Measurements from ENCODE around the gene USP25. TPM values are rescaled to one million over a fixed set of nuclear protein-coding genes. Genes with fewer than 3 reads are reported as not detected.

USP25 gene
- total RNA-seq: 10 to 100 TPM; 67.0 to 95.4 (median 76.4) TPM
- total RNA-seq (2013): 128 TPM

GRCh38 chr21:15729674-15730483 is at the start of gene USP25:
TSS of gene USP25 (plus strand) at chr21:15729982. CDS start at chr21:15730394, 412 bp downstream.
- H3K9me3 ChIP-seq (ENCODE audit: control insufficient read depth, insufficient read depth, low read length): no peaks in the 10 kb centered on the region
- H3K27me3 Mint-ChIP-seq (ENCODE audit: low read depth in 2 of 2): peaks cover 0 to 3% of the 10 kb centered on the region in 2 donors
- H3K4me1 ChIP-seq (ENCODE audit: control insufficient read depth, insufficient read depth, low read length): peaks cover 15% of the 10 kb centered on the region
- peak within 1 kb of the TSS; percentile 91 to 93 for H3K27ac Mint-ChIP-seq
- no peaks in the 10 kb centered on the region for H3K27me3 ChIP-seq (ENCODE audit: control insufficient read depth, insufficient read depth, low read length)
- H3K36me3 Mint-ChIP-seq: no peaks in the 10 kb centered on the region
- no peaks in the 10 kb centered on the region for H3K9me3 Mint-ChIP-seq
- H3K27ac ChIP-seq (ENCODE audit: low read length): peak within 1 kb of the TSS; percentile 80
- peak; percentile 79 to 93 for DNase-seq
- TF ChIP-seq CTCF (IDR thresholded peaks at IDR 0.05): no peak
- H3K4me3 ChIP-seq (ENCODE audit: low read length): peak within 1 kb of the TSS; percentile 63
- H3K4me3 Mint-ChIP-seq: peak within 1 kb of the TSS; percentile 95
- intact Hi-C loops (cut with micrococcal nuclease): loop anchor here (2.0 to 10.0 kb wide), 7 partner anchors 37 to 1348 kb away; partner anchors contain the start of genes HSPA13 and NRIP1
- H3K36me3 ChIP-seq (ENCODE audit: control insufficient read depth, insufficient read depth, low read length): no peaks in the 10 kb centered on the region
- WGBS (ENCODE audit: insufficient coverage): under 1% methylated on average over 109 of the region's 123 CpGs
- peak; percentile 81 to 94 (median 83) for ATAC-seq
- peaks cover 30 to 42% of the 10 kb centered on the region in 2 donors for H3K4me1 Mint-ChIP-seq

GRCh38 chr21:15682186-15682895 is 47.4 kb upstream of the USP25 start:
- Mint-ChIP-seq H3K4me3 (no peak overlapping the region), H3K27ac (peak overlapping the region; percentile 0 to 3), H3K4me1 (peaks cover 7 to 9% of the 10 kb centered on the region in 2 donors), H3K36me3 (no peaks in the 10 kb centered on the region), H3K27me3 (ENCODE audit: low read depth in 2 of 2) (peaks cover 8 to 14% of the 10 kb centered on the region in 2 donors), H3K9me3 (no peaks in the 10 kb centered on the region)
- Histone ChIP-seq H3K4me3 (ENCODE audit: low read length) (no peak overlapping the region), H3K27ac (ENCODE audit: low read length) (no peak overlapping the region), H3K36me3 (ENCODE audit: control insufficient read depth, insufficient read depth, low read length) (no peaks in the 10 kb centered on the region), H3K9me3 (ENCODE audit: control insufficient read depth, insufficient read depth, low read length) (no peaks in the 10 kb centered on the region), H3K27me3 (ENCODE audit: control insufficient read depth, insufficient read depth, low read length) (no peaks in the 10 kb centered on the region), H3K4me1 (ENCODE audit: control insufficient read depth, insufficient read depth, low read length) (peaks cover 4% of the 10 kb centered on the region)
- 62% methylated on average over 5 of the region's 6 CpGs for WGBS (ENCODE audit: insufficient coverage)
- intact Hi-C loops (cut with micrococcal nuclease): no loop called here
- no peak for TF ChIP-seq CTCF (IDR thresholded peaks at IDR 0.05)
- peak in 1 of 2 donors; percentile 10 for DNase-seq
- peak in 2 of 3 donors; percentile 67 to 70 for ATAC-seq

GRCh38 chr21:15682977-15683376 is 46.8 kb upstream of the USP25 start:
- ATAC-seq (no peak), DNase-seq (no peak)
- Histone ChIP-seq H3K4me3 (ENCODE audit: low read length) (no peak overlapping the region), H3K27me3 (ENCODE audit: control insufficient read depth, insufficient read depth, low read length) (no peaks in the 10 kb centered on the region), H3K27ac (ENCODE audit: low read length) (no peak overlapping the region), H3K9me3 (ENCODE audit: control insufficient read depth, insufficient read depth, low read length) (no peaks in the 10 kb centered on the region), H3K36me3 (ENCODE audit: control insufficient read depth, insufficient read depth, low read length) (no peaks in the 10 kb centered on the region), H3K4me1 (ENCODE audit: control insufficient read depth, insufficient read depth, low read length) (peaks cover 4% of the 10 kb centered on the region)
- Mint-ChIP-seq H3K27me3 (ENCODE audit: low read depth in 2 of 2) (peaks cover 9 to 14% of the 10 kb centered on the region in 2 donors), H3K4me1 (peaks cover 7 to 9% of the 10 kb centered on the region in 2 donors), H3K4me3 (no peak overlapping the region), H3K36me3 (no peaks in the 10 kb centered on the region), H3K9me3 (no peaks in the 10 kb centered on the region), H3K27ac (peak overlapping the region in 1 of 2 donors; percentile 0)
- intact Hi-C loops (cut with micrococcal nuclease): no loop called here
- no peak for TF ChIP-seq CTCF (IDR thresholded peaks at IDR 0.05)
- WGBS (ENCODE audit: insufficient coverage): 60% methylated on average over 1 of the region's 2 CpGs
